Gastroesophageal sphincter (tissue), 4 donors: ENCODE results near the gene CFAP97. TPM values are rescaled to one million over a fixed set of nuclear protein-coding genes. Genes with fewer than 3 reads are reported as not detected.

Experiments used
- ATAC-seq: fragments of 150-250 bp; one replicate; pipeline ENCODE4 v1.9.1; 2016; ENCODE audit warnings: mild to moderate bottlenecking, moderate library complexity
- H3K27ac ChIP-seq, 4 donors: fragments of 200-600 bp; sonication (generic) in 3 of 4; 1 replicate in 3 of 4; 2 replicates in 1 of 4; pipeline ENCODE4 v1.5.1; 2016 to 2019
- H3K27me3 ChIP-seq: fragments of 200-600 bp; sonication (generic); one replicate; pipeline ENCODE4 v1.5.1; 2019
- H3K36me3 ChIP-seq, 2 donors: fragments of 200-600 bp; sonication (generic); one replicate each; pipeline ENCODE4 v1.5.1; 2019; ENCODE audit warnings: control low read depth in 1 of 2
- H3K4me1 ChIP-seq, 3 donors: fragments of 200-600 bp; sonication (generic); 1 replicate in 2 of 3; 2 replicates in 1 of 3; pipeline ENCODE4 v1.5.1; 2016 to 2019; ENCODE audit warnings: control low read depth in 2 of 3
- H3K4me3 ChIP-seq, 2 donors: fragments of 200-600 bp; sonication (generic); one replicate each; pipeline ENCODE4 v1.5.1; 2019; ENCODE audit warnings: mild to moderate bottlenecking in 1 of 2, moderate library complexity in 1 of 2
- H3K9me3 ChIP-seq, 3 donors: fragments of 200-600 bp; sonication (generic); one replicate each; pipeline ENCODE4 v1.5.1; 2017 to 2019; ENCODE audit warnings: control low read depth in 2 of 3
- EP300 ChIP-seq: sonication (generic); formaldehyde crosslinking; IDR thresholded peaks from one replicate; pipeline ENCODE4 v1.6.1; 2017; ENCODE audit warnings: antibody characterized with exemption, mild to moderate bottlenecking
- POLR2A ChIP-seq, 2 donors: fragments of 450-650 bp; IDR thresholded peaks; one replicate each; pipeline ENCODE4 v1.6.1; 2017; ENCODE audit warnings: antibody characterized with exemption in 2 of 2, mild to moderate bottlenecking in 2 of 2, moderate library complexity in 1 of 2
- POLR2AphosphoS5 ChIP-seq: sonication (generic); formaldehyde crosslinking; IDR thresholded peaks from one replicate; pipeline ENCODE4 v1.6.1; 2017; ENCODE audit warnings: antibody characterized with exemption
- WGBS, 2 donors: methylation state at CpG; one replicate each; pipeline ENCODE4 v1.1.5; 2018; ENCODE audit warnings: low coverage in 1 of 2; 5-methylcytosine and 5-hydroxymethylcytosine counted together
- total RNA-seq, 4 donors: library from RNA; depleted of rRNA; stranded (reverse); fragments of >200 nt; gene quantifications; one replicate each; pipeline ENCODE4 v1.1.0, GENCODE V29; 2016
- TF ChIP-seq, protein P1 (sequence below), 4 experiments: fragments of 200-600 bp in 2 of 4; fragments of 450-650 bp in 2 of 4; sonication (generic) in 1 of 4; IDR thresholded peaks; one replicate each; pipeline ENCODE4 v1.5.1; 2017 to 2019; ENCODE audit warnings: antibody characterized with exemption in 4 of 4, mild to moderate bottlenecking in 2 of 4, moderate library complexity in 2 of 4

The CFAP97 gene
- total RNA-seq, 4 donors from 2014 or later = 36.5 to 47.9 (median 42.8) TPM

GRCh38 chr4:185232370-185232769 lies 28.6 kb upstream of the CFAP97 start:
- no peak overlapping the region for H3K27ac ChIP-seq
- H3K36me3 ChIP-seq = no peaks in the 10 kb centered on the region
- ATAC-seq = no peak

GRCh38 chr4:185229021-185229818 lies 25.4 kb upstream of the CFAP97 start:
- no peaks in the 10 kb centered on the region for H3K36me3 ChIP-seq
- no peaks in the 10 kb centered on the region for H3K9me3 ChIP-seq
- no peaks in the 10 kb centered on the region for H3K27me3 ChIP-seq
- 86 to 89% methylated on average over 16 to 18 of the region's 19 CpGs for WGBS, 2 donors
- no peak overlapping the region for H3K4me3 ChIP-seq
- no peak for TF ChIP-seq EP300
- TF ChIP-seq, protein P1, sequence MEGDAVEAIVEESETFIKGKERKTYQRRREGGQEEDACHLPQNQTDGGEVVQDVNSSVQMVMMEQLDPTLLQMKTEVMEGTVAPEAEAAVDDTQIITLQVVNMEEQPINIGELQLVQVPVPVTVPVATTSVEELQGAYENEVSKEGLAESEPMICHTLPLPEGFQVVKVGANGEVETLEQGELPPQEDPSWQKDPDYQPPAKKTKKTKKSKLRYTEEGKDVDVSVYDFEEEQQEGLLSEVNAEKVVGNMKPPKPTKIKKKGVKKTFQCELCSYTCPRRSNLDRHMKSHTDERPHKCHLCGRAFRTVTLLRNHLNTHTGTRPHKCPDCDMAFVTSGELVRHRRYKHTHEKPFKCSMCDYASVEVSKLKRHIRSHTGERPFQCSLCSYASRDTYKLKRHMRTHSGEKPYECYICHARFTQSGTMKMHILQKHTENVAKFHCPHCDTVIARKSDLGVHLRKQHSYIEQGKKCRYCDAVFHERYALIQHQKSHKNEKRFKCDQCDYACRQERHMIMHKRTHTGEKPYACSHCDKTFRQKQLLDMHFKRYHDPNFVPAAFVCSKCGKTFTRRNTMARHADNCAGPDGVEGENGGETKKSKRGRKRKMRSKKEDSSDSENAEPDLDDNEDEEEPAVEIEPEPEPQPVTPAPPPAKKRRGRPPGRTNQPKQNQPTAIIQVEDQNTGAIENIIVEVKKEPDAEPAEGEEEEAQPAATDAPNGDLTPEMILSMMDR (IDR thresholded peaks at IDR 0.05) = no peak
- TF ChIP-seq POLR2AphosphoS5 = no peak
- no peak for TF ChIP-seq POLR2A (IDR thresholded peaks at IDR 0.05)
- ATAC-seq = no peak
- peaks cover 0 to 33% (median 7%) of the 10 kb centered on the region in 3 donors for H3K4me1 ChIP-seq
- peak overlapping the region in 2 of 4 donors; percentile 32 to 38 for H3K27ac ChIP-seq

More at GRCh38 chr4:185232370-185232769, 28.6 kb upstream of the CFAP97 start:
- Histone ChIP-seq H3K4me3 (no peak overlapping the region), H3K4me1 (peaks cover 0 to 33% (median 6%) of the 10 kb centered on the region in 3 donors), H3K9me3 (no peaks in the 10 kb centered on the region), H3K27me3 (no peaks in the 10 kb centered on the region)
- TF ChIP-seq POLR2AphosphoS5 = no peak
- TF ChIP-seq, protein P1 (IDR thresholded peaks at IDR 0.05) = no peak
- no peak for TF ChIP-seq POLR2A (IDR thresholded peaks at IDR 0.05)
- TF ChIP-seq EP300 = no peak
- 88 to 92% methylated on average over 4 to 6 of the region's 6 CpGs for WGBS, 2 donors

DNA sequence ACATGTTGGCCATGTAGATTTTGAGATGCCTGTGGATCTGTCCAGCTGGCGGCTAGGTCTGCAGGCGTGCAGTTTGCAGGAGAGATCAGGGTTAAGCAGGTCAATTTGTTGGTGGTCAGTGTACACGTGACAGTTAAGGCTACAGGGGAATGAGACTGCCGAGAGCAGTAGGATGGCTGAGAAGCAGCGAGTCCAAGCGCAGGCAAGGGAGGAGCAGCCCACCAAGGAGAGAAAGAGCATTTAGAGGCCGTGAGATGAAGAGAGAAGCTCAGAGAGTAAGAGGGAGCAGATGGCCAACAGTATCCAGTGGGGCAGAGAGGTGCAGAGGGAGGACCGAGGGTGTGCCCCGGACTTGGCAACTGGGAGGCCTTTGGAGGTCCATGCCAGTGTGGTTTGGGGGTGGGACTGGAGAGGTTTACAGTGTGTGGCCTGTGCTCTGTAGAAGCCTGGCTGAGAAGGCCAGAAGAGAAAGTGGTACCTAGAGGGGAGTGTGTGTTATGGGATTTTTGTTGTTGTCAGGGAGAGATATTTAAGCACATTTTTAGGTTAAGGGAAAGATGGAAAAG lies 24.0 kb upstream of the CFAP97 start:
- peak overlapping the region in 3 of 4 donors; percentile 66 to 74 (median 70) for H3K27ac ChIP-seq

GRCh38 chr4:185227131-185227551 lies 23.3 kb upstream of the CFAP97 start:
- Histone ChIP-seq H3K4me3 (no peak overlapping the region), H3K27ac (peak overlapping the region in 3 of 4 donors; percentile 66 to 74 (median 70)), H3K9me3 (no peaks in the 10 kb centered on the region), H3K27me3 (no peaks in the 10 kb centered on the region), H3K4me1 (peaks cover 0 to 33% (median 7%) of the 10 kb centered on the region in 3 donors), H3K36me3 (no peaks in the 10 kb centered on the region)
- peak; percentile 67 for ATAC-seq
- TF ChIP-seq, protein P1 (IDR thresholded peaks at IDR 0.05) = no peak
- TF ChIP-seq POLR2AphosphoS5 = peak; percentile 49
- TF ChIP-seq POLR2A (IDR thresholded peaks at IDR 0.05) = no peak
- WGBS, 2 donors = 15% methylated on average over 2 of the region's 4 CpGs; no CpG with 5 or more reads in 1 of the 2 donors

More for the DNA sequence above, 24.0 kb upstream of the CFAP97 start:
- Histone ChIP-seq H3K36me3 (no peaks in the 10 kb centered on the region), H3K4me3 (no peak overlapping the region), H3K27me3 (no peaks in the 10 kb centered on the region), H3K9me3 (no peaks in the 10 kb centered on the region), H3K4me1 (peaks cover 0 to 33% (median 7%) of the 10 kb centered on the region in 3 donors)
- no peak for TF ChIP-seq POLR2A (IDR thresholded peaks at IDR 0.05)
- TF ChIP-seq, protein P1 (IDR thresholded peaks at IDR 0.05) = no peak
- TF ChIP-seq POLR2AphosphoS5 = no peak
- no peak for TF ChIP-seq EP300
- no peak for ATAC-seq
- WGBS, 2 donors = 91 to 94% methylated on average over 8 to 9 of the region's 9 CpGs
